GM12875 (cell line): ENCODE data around the gene DUSP18.
"Not testable (repeated sequence)": the region's sequence is repeated elsewhere in the genome, so short reads cannot be mapped to it uniquely, and the experiment has no call there.

Source experiments
- H3K4me3 ChIP-seq: one replicate; pipeline ENCODE4 v1.5.1; 2011; ENCODE audit warnings: low read depth, low read length, control low read depth
- TF ChIP-seq, protein P1 (sequence below): IDR thresholded peaks from 2 replicates; pipeline ENCODE4 v1.5.1; 2011; ENCODE audit warnings: low read depth, mild to moderate bottlenecking, control low read depth, inconsistent platforms, low read length, moderate library complexity, borderline replicate concordance; ENCODE audit not compliant: insufficient read depth

The DUSP18 gene

DNA sequence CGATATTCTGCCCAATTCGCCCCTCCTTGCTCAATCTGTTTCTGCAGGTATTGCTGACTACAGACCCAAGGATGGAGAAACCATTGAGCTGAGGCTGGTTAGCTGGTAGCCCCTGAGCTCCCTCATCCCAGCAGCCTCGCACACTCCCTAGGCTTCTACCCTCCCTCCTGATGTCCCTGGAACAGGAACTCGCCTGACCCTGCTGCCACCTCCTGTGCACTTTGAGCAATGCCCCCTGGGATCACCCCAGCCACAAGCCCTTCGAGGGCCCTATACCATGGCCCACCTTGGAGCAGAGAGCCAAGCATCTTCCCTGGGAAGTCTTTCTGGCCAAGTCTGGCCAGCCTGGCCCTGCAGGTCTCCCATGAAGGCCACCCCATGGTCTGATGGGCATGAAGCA, 41.3 kb downstream of the DUSP18 start:
- TF ChIP-seq, protein P1, sequence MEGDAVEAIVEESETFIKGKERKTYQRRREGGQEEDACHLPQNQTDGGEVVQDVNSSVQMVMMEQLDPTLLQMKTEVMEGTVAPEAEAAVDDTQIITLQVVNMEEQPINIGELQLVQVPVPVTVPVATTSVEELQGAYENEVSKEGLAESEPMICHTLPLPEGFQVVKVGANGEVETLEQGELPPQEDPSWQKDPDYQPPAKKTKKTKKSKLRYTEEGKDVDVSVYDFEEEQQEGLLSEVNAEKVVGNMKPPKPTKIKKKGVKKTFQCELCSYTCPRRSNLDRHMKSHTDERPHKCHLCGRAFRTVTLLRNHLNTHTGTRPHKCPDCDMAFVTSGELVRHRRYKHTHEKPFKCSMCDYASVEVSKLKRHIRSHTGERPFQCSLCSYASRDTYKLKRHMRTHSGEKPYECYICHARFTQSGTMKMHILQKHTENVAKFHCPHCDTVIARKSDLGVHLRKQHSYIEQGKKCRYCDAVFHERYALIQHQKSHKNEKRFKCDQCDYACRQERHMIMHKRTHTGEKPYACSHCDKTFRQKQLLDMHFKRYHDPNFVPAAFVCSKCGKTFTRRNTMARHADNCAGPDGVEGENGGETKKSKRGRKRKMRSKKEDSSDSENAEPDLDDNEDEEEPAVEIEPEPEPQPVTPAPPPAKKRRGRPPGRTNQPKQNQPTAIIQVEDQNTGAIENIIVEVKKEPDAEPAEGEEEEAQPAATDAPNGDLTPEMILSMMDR = no peak
- H3K4me3 ChIP-seq = no peak overlapping the region

DNA sequence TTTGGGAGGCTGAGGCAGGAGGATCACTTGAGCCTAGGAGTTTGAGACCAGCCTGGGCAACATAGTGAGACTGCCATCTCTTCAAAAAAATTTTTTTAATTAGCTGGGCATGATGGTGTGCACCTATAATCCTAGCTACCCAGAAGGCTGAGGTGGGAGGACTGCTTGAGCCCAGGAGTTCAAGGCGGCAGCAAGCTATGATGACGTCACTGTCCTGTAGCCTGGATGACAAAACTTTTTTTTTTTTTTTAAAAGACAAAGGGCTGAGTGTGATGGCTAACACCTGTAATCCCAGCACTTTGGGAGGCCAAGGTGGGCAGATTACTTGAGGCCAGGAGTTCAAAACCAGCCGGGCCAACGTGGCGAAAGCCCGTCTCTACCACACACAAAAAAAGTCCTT, 47.8 kb downstream of the DUSP18 start:
- not testable (repeated sequence) for H3K4me3 ChIP-seq

DNA sequence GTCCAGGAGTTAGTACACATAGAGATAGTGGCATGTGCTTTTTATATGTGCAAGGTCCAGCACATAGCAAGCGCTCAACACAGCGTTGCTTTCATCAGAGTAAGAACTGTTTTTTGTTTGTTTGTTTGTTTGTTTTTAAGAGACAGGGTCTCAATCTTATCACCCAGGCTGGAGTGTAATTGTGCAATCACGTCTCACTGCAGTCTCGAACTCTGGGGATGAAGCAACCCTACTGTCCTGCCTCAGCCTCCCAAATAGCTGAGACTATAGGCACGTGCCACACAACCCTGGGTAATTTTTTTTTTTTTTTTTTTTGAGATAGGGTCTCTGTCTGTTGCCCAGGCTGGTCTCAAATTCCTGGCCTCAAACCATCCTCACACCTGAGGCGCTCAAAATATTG, 49.9 kb downstream of the DUSP18 start:
- TF ChIP-seq, protein P1 = no peak
- no peak overlapping the region for H3K4me3 ChIP-seq

DNA sequence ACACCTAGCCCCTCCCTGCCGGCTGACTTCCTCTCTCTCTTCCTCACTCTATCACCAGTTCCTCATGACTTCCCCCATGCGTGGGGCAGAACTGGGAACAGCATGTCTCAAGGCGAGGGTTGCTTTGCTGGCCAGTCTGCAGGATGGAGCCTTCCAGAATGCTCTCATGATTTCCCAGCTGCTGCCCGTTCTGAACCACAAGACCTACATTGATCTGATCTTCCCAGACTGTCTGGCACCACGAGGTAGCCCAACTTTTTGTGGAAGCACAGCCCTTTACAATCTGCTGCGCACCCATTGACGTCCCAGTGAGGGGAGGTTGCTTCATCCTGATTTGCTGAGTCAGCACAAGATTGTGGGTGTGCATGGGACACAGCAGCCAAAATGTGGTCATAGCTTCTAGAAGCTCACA, 52.1 kb downstream of the DUSP18 start:
- H3K4me3 ChIP-seq = no peak overlapping the region
- TF ChIP-seq, protein P1 = no peak

DNA sequence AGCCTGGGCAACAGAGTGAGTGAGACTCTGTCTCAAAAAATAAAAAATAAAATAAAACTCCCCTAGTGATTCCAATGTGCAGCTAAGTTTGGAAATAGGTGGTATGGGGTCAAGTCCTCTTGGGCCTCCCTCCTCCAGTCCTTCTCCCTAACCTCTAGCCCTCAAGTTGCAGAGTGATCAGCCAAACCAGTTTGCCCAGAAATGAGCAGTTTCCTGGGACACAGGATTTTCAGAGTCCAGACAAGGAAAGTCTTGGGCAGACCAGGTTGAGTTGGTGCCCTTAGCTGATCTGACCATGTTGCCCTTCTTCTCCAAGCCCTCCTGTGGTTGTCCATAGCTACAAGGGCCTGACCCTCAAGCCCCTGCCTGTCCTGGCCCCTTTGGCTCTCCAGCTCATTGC, 52.8 kb downstream of the DUSP18 start:
- TF ChIP-seq, protein P1 = no peak
- no peak overlapping the region for H3K4me3 ChIP-seq

DNA sequence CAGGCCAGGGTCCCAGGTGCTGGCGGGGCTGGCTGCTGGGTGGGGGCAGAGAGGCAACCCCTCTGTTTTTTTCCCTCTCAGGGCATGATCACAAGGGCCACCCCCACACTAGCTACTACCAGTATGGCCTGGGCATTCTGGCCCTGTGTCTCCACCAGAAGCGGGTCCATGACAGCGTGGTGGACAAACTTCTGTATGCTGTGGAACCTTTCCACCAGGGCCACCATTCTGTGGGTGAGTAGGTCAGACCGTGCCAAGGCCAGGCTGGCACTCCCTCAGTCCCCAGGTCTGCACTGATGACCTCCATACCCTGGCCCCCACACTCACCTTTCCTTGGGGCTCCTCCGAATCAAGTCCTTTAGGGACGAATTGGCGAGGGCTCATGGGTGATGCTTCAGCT, 53.4 kb downstream of the DUSP18 start:
- no peak overlapping the region for H3K4me3 ChIP-seq
- TF ChIP-seq, protein P1 = no peak

DNA sequence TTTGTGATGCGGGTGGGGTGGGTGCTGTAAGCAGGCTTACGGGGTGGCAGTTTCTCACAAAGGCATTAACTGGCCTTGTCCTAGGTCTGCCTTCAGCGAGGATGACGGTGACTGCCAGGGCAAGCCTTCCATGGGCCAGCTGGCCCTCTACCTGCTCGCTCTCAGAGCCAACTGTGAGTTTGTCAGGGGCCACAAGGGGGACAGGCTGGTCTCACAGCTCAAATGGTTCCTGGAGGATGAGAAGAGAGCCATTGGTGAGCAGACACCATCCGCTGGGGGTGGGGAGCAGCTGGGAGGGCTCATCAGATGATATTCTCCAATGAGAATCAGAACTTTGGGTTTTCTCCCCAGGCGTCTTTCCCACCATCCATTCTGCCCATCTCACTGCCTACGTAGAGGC, 54.9 kb downstream of the DUSP18 start:
- no peak overlapping the region for H3K4me3 ChIP-seq
- TF ChIP-seq, protein P1 = no peak
